ENCODE data around the gene ACTN1.

DNA sequence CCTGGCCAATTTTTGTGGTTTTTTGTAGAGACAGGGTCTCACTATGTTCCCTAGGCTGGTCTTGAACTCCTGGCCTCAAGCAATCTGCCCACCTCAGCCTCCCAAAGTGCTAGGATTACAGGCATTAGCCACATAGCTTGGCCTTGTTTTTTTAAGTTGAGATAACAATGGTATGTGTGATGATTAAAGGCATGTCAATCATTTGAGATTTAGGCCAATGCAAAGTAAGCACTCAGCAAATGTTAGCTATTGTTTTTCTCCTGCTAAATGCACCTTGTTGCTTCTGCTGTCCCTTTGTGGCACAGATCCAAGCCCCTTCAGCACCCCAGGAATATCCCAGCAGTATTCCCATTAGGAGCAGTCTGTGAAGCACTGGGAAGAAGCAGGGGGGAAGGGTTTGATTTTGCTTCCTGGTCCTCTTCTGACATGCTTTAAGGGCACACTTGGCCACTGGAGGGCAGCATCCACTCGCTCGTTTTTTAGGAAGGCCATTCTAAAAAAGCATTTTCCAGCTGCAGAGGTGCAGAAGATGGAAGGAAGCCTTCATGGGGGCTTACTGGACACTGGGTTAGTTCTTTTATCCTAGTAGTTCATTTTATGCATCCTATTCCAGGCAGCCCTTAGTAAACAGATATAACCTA lies 116.0 kb downstream of the ACTN1 start:
- TF ChIP-seq, protein P1, sequence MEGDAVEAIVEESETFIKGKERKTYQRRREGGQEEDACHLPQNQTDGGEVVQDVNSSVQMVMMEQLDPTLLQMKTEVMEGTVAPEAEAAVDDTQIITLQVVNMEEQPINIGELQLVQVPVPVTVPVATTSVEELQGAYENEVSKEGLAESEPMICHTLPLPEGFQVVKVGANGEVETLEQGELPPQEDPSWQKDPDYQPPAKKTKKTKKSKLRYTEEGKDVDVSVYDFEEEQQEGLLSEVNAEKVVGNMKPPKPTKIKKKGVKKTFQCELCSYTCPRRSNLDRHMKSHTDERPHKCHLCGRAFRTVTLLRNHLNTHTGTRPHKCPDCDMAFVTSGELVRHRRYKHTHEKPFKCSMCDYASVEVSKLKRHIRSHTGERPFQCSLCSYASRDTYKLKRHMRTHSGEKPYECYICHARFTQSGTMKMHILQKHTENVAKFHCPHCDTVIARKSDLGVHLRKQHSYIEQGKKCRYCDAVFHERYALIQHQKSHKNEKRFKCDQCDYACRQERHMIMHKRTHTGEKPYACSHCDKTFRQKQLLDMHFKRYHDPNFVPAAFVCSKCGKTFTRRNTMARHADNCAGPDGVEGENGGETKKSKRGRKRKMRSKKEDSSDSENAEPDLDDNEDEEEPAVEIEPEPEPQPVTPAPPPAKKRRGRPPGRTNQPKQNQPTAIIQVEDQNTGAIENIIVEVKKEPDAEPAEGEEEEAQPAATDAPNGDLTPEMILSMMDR (IDR thresholded peaks at IDR 0.05): peak in 5 of 6 experiments; percentile 52 to 76 (median 70)
- no peak for TF ChIP-seq POLR2A (IDR thresholded peaks at IDR 0.05)
